Measurements from ENCODE around the gene OPN3.

DNA sequence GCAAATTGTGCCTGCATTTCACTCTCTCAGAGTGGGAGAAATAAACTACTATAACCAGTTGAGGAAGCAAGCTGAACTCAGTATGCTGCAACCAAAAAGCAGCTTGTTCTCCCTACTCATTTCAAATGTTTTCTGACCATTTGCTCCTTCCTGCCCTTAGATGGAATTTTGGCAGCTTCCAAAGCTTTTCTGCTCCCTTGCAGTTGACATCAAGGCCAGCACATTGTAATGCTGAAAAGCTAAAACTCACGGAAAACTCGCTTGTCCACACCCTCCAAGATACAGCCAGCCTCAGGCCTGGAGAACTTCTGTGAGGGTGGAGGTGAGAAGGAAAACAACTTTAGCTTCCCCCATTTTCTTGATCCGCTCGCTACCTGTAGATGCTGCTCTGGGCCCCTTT lies 5.0 kb upstream of the OPN3 start:
- no peak for TF ChIP-seq CTCF (IDR thresholded peaks at IDR 0.05)
- no peak for TF ChIP-seq POLR2A (IDR thresholded peaks at IDR 0.05)
